CD4-positive, alpha-beta T cell treated with Interleukin-6 at 100 ng/mL for 8 hours (primary cell): ENCODE measurements around the gene ZYX.
A peak's percentile ranks its signal among the peaks of the same experiment; 100 is the strongest.
"Not testable (repeated sequence)": the region's sequence is repeated elsewhere in the genome, so short reads cannot be mapped to it uniquely, and the experiment has no call there.

ENCODE experiments used
- DNase-seq: peaks from one replicate; pipeline ENCODE4 v3.0.0-alpha.2; 2020; ENCODE audit warnings: mixed read lengths, low spot score

The ZYX gene

DNA sequence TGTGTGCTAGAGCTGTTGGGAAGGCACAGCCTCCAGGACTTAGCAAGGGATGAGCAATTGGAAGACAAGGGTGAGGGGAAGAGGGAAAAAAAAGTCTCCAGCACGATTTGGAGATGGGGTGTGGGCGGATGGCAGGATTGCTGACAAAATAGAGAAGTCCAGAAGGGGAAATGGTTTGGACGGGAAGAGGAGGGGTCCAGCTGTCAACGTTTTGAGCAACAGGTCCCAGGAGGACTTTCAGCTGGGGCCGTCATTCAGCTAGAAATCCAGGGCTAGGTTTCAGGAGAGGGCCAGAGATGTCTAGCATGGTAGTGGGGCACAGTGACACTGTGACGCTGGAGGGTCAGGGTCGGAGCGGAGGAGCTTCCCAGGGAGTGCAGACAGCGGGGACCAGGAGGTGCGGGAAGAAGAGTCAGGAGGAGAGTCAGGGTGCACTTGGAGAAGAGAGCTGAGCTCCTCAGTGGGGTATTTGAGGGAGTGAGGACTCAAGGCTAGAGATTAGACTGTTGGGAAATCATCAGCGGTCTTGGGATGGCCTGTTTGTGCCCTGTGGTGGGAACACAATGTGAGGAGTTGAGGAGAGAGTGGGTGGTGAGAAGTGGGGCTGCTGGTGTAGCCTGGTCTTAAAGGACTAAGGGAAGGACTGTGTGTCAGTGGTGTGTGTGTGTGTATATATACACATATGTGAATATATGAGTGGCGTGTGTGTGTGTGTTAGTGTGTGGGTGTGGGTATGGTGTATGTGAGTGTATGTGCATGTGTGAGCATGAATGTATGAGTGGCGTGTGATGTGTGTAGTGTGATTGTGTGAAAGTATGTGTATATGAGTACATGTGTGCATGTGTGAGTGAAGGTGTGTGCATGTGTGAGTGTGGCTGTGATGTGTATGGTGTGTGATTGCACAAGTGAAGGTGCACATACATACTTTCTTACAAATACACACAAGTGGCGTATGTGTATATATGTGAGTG, 3.8 kb downstream of the ZYX start:
- no peak for DNase-seq

DNA sequence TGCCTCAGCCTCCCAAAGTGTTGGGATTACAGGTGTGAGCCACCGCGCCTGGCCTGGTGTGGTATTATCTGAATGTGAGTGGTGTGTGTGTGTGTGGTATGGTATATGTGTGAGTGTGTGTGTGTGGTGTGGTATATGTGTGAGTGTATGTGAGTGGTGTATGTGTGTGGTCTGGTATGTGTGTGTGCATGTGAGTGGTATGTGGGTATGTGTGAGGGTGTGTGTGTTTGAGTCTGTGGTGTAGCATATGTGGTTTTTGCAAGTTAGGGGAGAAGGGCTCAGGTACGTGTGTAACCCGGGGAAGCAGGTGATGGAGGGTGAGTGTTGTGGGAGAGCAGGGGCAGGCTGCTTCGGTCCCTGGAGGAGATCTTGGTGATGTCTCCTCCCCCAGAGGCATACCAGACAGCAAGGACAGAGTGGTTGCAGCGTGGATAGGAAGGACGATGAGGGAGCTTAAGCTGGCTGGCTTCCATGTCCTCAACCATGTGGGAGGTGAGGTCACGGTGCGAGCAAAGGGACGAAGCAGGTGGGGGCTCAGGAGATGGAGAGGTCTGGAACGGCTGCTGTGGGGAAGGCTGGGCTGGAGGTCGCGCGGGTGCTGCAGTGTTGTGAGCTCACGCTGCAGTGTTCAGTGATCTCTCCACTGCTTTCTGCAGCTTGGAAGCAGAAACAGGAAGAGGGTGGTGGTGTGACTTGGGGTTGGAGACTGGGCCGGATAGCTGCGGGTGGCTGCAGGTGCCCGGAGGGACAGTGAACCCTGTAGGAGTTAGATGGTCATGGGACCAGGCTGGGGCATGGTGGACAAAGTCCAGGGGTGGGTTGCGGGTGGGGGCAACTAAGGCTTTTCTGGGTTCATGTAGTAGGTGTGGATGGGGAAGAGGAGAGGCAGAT, 5.0 kb downstream of the ZYX start:
- DNase-seq: peak; percentile 51

DNA sequence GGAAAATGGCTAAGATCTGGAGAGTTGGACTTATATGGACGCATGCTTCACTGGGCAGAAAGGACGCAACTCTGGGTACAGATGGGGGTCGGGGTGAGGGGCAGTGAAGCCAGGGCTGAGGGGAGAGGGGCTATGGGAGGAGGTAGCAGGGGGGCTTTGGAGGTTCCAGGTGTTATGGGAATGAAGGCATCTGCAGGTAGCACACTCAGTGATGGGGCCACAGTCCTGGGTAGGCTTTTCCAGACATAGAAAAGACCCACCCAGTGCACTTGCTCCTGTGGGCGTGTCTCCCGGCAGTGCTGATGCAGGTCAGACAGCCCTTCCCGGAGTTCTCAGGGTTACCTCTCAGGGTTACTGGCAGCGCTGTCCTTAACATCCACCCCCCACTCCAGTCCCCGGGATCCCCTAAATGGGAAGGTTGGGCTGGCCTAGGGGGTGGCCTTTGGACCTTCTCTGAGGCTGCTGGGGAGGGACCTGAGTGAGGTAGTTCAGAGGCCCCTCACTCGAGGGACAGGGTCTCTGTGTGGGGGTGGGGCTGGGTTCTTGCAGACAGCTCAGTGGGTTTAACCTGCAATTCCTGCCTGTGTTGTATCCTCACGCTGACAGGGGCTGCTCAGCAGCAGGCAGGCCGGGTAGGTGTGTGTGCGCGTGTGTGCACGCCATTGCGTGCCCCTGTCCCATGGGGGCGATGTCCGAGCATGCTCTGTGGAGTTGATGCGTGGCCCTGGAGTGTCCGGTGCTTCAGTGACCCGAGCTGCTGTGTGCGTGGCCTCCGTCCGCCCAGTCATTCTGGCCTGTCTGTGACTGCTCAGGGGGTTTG, 6.2 kb downstream of the ZYX start:
- DNase-seq: no peak

DNA sequence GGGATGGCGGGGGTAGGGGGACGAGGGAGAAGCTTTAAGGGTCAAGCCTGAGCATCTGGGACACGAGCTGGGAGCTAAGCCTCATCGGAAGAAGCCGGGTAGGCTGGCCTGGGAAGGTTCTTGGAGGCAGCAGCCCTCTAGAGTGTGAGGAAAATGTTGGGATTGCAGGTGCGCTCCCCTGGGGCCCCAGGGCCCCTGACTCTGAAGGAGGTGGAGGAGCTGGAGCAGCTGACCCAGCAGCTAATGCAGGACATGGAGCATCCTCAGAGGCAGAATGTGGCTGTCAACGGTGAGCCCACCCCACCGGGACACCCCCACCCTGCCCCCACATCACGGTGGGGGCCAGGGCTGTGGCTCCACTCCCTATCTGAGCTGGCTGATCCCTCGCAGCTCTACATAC, 6.9 kb downstream of the ZYX start:
- DNase-seq: no peak

DNA sequence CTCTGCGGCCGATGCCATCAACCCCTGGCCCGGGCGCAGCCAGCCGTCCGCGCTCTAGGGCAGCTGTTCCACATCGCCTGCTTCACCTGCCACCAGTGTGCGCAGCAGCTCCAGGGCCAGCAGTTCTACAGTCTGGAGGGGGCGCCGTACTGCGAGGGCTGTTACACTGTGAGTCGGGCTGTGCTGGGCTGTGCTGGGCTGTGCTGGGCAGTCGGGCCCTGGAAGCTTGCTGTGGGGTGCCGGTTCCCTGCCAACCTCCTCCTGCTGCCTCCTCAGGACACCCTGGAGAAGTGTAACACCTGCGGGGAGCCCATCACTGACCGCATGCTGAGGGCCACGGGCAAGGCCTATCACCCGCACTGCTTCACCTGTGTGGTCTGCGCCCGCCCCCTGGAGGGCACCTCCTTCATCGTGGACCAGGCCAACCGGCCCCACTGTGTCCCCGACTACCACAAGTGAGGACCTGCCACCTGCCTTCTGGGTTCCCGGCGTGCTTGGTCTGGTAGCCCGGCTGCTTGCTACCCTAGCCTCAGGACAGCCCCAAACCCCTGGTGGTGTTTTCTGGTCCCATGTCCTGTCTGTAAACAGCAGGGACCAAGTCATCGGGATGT, 7.5 kb downstream of the ZYX start:
- DNase-seq: no peak

DNA sequence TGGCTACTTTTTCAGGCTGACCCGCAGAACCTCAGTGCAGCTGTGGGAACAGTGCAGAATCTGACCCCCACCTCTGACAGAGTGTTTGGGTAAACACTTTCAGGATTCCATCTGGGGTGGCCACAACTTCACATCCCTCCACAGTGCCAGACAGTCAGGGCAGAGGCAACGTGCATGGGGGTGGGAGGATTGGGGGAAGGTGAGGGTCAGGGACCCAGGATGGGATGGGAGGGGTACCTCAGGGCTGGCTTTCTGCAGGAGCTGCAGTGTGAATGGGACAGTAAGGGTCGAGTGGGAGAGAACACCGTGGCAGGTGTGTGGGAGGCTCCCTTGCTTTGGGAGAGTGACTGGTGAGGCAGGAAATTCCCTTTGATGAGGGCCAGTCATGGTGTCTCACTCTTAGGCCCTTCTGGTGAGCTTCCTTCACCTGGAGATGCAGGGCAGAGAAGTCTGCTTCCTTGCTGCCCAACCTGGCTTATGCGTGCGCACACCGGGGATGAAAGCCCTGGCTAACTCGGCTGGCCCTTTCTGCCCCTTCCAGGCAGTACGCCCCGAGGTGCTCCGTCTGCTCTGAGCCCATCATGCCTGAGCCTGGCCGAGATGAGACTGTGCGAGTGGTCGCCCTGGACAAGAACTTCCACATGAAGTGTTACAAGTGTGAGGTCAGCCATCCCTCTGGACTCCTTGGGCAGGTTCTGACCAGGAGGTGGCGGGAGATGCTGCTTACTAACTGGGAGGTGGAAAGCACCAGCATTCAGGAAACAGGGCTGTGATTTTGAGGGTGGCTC, 8.4 kb downstream of the ZYX start:
- no peak for DNase-seq

DNA sequence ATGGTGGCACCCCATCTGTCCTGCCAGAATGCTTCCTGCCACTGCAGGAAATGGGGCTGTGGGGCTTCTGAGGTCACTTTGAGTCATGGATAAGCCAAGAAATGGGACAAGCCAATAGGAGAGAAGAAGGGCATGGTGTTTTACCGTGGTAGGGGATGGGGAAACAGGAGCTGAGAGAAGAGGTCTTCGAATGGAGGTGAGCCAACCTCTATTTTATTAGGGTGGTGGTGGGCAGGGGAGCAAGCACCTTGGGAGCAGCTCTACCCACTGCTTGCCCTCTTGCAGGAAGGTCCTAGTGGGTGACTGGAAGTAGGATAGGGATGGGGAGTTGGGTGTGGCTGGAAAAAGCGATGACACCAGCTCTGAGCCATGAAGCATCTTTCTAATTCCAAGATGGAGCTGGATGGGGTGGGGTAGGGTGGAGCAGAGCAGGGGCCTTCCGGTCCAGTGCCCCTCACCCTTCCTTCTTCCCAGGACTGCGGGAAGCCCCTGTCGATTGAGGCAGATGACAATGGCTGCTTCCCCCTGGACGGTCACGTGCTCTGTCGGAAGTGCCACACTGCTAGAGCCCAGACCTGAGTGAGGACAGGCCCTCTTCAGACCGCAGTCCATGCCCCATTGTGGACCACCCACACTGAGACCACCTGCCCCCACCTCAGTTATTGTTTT, 9.1 kb downstream of the ZYX start:
- no peak for DNase-seq

DNA sequence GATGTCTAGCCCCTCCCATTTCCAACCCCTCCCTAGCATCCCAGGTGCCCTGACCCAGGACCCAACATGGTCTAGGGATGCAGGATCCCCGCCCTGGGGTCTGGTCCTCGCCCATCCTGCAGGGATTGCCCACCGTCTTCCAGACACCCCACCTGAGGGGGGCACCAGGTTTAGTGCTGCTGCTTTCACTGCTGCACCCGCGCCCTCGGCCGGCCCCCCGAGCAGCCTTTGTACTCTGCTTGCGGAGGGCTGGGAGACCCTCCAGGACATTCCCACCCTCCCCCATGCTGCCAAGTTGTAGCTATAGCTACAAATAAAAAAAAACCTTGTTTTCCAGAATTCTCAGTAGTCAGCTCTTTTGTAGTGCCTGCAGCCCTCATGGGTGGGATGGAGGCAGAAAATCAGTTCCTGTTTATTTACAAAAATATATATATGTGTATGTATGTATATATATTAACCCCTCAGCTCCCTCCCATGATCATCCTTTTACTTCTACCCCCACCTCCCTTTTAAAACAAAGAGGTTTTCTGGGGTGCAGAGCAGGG, 9.7 kb downstream of the ZYX start:
- DNase-seq: no peak

DNA sequence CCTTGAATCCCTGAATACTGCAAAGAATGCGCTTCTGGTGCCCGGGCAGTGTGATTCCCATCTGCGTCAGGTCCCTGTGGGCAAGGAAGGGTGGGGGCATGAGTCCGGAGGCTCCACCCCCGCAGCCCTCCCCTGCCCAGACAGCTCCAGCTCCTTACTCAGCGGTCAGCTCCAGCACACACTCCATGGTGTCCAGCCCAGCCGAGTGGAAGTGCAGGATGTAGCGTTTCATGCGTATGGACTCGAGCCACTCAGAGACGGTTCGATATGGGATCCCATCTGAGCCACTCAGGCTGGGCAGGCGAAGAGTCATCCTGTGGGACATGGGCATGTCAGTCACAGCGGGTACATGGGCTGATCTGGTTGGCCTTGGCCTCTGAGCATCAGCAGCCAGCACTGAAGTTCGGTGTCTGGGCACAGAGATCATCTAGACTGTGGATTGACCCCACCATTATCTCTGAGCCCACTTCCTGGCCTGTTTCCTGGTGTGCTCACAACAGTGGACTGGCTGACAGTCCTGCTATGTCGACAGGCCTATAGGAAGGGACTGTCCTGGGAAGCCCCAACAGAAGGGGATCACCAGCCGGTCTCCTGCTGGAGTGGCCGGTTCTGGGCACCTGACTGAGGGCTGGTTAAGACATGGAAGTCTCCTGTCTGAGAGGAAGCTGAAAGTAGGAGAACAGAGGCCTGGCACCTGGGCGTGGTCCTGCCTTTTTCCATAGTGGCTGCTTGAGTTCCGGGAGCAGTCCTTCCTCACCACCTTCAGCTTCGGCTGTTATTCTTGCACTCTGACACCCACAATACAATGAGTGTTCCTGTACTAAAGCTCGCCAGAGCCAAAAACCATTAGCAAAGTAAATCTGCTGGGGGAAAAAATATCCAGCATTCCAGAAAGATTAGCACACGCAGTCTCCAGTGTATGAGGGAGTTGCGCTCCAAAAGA, 10.6 kb downstream of the ZYX start:
- no peak for DNase-seq

DNA sequence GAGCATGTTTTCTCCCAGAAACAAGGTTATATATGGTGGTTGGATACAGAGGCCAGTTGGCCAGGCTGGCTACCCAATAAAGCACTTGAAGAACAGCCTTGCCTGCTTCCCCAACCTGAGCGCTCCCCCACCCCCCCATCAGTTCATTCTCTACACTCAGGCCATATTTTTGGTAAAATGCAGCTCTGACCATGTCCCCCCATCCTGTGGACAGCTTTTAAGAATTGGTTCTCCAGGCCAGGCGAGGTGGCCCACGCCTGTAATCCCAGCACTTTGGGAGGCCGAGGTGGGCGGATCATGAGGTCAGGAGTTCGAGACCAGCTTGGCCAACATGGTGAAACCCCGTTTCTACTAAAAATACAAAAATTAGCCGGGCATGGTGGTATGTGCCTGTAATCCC, 11.3 kb downstream of the ZYX start:
- not testable (repeated sequence) for DNase-seq

DNA sequence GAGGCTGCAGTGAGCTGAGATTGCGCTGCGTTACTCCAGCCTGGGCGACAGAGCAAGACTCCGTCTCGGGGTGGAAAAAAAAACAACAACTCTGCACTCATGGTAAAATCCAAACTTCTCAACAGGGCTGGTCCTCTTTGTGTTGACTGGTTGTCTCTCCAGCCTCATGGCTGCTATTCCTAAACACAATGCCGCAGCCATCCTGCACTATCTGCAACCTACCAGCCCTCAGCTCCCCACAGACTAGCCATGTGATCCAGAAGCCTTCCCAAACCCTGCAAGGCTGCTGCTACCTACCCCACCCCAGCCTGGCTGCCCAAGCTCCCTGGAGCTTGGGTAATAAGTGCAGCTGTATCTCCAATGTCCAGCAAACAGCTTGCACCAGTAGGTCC, 11.7 kb downstream of the ZYX start:
- no peak for DNase-seq

DNA sequence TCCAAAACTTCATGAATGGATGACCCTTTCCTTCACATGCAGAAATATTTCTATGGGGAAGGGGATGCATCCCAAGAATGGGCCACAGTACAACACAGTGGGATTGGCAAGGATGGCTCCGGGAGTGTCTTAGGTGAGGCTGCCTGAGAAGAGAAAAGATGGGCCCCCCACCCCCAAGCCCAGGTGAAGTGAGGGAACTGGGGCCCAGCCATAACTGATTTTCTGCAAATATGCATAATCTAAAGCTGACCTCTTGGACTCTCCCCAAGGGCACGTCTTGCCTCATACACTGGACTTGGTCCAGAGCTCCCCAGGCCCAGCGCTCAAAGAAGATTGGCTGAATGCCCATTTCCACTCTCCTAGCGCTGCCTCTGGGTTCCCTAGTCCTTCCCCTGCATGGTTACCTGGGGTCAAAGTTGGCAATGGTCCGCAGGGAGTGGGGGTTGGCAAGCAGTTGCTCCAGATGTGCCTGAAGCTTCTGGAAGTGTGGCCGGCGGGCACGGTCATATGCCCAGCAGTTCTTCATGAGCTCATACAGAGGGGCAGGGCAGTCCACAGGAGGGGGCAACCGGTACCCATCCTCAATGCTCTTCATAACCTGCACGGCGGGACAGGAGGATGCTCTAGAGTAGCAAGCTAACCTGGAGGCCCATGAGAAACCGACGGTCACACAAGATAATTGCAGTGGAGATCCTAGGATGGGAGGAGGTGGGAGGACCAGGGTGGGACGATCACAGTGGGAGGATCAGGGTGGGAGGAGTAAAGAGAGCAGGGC, 12.3 kb downstream of the ZYX start:
- no peak for DNase-seq

DNA sequence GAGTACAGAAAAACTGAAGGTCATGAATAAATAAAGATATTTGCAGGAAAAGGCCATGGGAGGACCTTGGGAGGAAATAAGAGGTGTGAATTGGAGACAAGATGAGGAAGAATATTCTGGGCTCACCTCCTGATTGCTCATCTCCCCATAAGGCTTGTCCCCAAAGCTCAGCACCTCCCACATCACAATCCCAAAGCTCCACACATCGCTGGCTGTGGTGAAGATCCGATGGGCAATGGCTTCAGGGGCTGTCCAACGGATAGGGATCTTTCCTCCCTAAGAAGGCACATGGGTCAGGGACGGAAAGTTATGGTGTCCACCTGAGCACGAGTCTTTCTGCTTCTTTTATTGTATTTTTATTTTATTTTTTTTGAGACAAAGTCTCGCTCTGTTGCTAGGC, 12.9 kb downstream of the ZYX start:
- no peak for DNase-seq

DNA sequence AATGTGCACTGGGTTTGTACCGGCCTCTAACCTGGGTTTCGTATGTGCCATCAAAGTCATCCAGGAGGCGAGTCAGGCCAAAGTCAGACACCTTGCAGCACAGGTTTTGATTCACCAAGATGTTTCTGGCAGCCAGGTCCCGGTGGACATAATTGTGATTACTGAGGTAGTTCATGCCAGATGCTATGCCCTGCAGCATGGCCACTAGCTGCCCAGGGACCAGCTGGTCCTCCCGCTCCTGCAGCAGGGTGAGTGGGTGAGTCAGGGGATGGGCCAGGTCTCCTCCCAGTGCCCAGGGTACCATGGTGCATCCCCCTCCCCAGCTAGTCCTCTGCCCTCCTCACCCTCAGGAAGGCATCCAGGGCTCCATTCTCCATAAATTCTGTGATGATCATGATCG, 13.6 kb downstream of the ZYX start:
- no peak for DNase-seq

DNA sequence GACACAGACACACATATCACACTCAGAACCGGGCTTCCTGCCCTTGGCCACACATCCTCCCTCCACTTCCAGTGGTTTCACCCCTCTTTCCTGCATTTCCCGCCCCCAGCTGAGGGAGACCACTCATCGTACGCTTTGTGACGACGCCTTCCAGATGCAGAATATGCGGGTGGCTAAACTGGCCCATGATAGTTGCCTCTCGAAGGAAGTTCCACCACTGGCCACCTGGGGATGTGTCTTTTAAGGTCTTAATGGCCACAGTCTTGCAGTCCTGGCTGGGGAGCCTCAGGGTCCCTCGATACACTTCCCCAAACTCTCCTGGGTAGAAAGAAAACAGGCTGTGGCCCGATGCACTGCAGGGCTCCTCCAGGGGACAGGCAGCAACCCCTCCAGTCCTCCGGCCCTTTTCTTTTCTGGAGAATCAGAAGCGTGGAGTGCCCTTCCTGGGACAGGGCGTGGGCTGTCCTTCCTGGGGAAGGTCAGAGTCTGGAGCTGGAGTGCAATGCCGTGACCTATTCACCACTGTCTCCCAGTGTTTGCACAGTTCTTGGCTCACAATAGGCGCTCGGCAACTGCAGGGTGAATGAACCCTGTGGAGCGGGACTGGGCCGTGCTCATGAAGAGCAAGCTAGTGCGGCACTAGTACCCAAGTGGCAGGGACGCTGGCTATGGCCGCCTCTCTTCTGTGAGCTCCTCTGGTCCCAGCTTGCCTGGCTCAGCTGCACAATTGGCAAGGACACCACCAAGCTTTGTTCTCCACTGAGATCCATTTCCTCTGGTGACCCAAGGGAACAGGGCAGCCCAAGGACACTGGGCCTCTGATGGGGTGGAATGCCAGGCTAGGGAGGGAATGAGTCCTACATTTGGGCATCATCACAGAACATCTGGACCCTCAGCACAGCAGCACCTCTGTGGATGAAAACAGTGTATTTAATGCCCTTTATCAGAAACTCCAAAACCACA, 14.3 kb downstream of the ZYX start:
- no peak for DNase-seq

DNA sequence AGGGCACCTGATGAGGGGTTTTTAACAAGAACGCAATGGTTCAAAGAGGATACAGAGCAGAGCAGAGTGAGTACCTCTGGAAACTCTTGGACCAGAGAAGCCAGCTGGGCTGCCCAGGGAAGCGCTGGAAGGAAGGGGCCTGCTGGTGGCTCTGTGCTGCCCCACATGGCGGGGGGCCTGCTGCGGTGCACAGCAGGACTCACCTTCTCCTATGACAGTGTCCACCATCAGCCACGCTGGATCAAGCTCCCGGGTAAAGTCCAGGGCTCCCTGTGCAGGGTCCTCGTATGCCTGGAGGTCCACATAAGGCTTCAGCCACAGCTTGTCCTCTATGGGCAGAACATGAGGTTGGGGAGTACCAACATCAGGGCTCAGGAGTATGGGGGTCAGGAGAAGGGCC, 15.0 kb downstream of the ZYX start:
- no peak for DNase-seq
